Caki2 (cell line): ENCODE measurements around the gene KCNIP1. TPM values are rescaled to one million over a fixed set of nuclear protein-coding genes. Genes with fewer than 3 reads are reported as not detected.

Experiments used
- DNase-seq: peaks from one replicate; pipeline ENCODE4 v3.0.0-alpha.2; 2015; ENCODE audit warnings: low read depth
- in situ Hi-C: cut with HindIII; loops from 2 replicates; pipeline ENCODE4 v1.10.0; 2016; ENCODE audit warnings: low sequenced_read_pairs, low pct_unique_long_range_greater_than_20kb, mixed read lengths
- total RNA-seq: library from RNA; depleted of rRNA; stranded (reverse); fragments of >200 nt; shearing (Covaris generic); gene quantifications from 2 replicates; pipeline ENCODE4 v1.2.3, GENCODE V29; 2014; ENCODE audit warnings: low replicate concordance

Gene KCNIP1
- total RNA-seq, 1 experiment from 2014 or later, result not detected

- in situ Hi-C loops, result no loop called here
- DNase-seq, result no peak
Observed at GRCh38 chr5:170642066-170642735, 138.4 kb downstream of the KCNIP1 start.

GRCh38 chr5:170642776-170643436, 139.1 kb downstream of the KCNIP1 start:
- in situ Hi-C loops, result no loop called here
- DNase-seq, result no peak

GRCh38 chr5:170643591-170643990, 139.8 kb downstream of the KCNIP1 start:
- no peak for DNase-seq
- in situ Hi-C loops, result no loop called here

- in situ Hi-C loops, result no loop called here
- no peak for DNase-seq
Observed at GRCh38 chr5:170644501-170644900, 140.7 kb downstream of the KCNIP1 start.

- in situ Hi-C loops, result no loop called here
- peak; percentile 30 for DNase-seq
Observed at GRCh38 chr5:170648541-170648940, 144.7 kb downstream of the KCNIP1 start.

DNA sequence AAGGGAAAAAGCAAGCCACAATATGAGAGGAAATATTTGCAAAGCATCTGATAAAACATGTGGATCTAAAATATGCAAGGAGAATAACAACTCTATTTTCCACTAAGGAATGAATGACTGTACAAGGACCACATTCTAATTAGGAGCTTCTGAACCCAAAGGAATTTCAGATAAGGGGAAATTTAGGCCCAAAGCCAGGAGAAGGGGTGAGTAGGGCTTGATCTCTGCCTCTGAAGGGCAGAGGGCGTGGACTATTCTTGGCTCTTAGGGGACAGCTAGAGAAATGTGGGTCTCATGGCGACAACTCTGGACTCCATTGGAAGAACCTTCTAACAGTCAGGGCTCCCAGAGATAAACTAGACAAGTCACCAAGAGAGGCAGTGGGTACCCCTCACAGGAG, 147.0 kb downstream of the KCNIP1 start:
- in situ Hi-C loops, result no loop called here
- no peak for DNase-seq

GRCh38 chr5:170651604-170652277, 147.9 kb downstream of the KCNIP1 start:
- DNase-seq, result no peak
- in situ Hi-C loops, result no loop called here

- no peak for DNase-seq
- in situ Hi-C loops, result no loop called here
Observed at GRCh38 chr5:170655476-170655875, 151.7 kb downstream of the KCNIP1 start.

DNA sequence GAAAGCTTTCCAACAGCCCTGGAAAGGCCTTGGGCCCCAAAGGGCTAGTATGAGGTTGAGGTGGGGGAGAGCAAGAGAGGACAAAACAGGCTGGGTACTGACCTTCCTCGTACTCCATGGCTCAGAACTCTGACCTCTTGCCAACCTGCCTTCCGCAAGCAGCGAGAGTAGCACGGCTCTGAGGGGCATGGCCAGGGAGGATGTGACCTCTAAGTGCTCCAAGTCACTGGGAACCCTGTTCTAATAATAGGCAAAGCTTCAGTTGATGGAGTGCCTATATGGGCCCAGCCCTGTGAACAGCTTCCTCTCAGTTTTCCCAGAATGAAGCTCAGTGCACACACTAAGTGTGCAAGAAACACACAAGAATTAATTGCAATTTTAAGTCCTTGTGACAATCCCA, 152.1 kb downstream of the KCNIP1 start:
- no peak for DNase-seq
- in situ Hi-C loops, result no loop called here

- no peak for DNase-seq
- in situ Hi-C loops, result no loop called here
Observed at GRCh38 chr5:170656346-170656745, 152.5 kb downstream of the KCNIP1 start.

- DNase-seq, result no peak
- in situ Hi-C loops, result no loop called here
Observed at GRCh38 chr5:170660531-170660930, 156.7 kb downstream of the KCNIP1 start.

GRCh38 chr5:170662966-170663365, 159.1 kb downstream of the KCNIP1 start:
- no peak for DNase-seq
- in situ Hi-C loops, result no loop called here

- in situ Hi-C loops, result no loop called here
- DNase-seq, result no peak
Observed at GRCh38 chr5:170678811-170679210, 175.0 kb downstream of the KCNIP1 start.

GRCh38 chr5:170681013-170681433, 177.2 kb downstream of the KCNIP1 start:
- in situ Hi-C loops, result no loop called here
- peak; percentile 56 for DNase-seq

GRCh38 chr5:170691657-170692056, 187.8 kb downstream of the KCNIP1 start:
- DNase-seq, result no peak
- in situ Hi-C loops, result no loop called here

DNA sequence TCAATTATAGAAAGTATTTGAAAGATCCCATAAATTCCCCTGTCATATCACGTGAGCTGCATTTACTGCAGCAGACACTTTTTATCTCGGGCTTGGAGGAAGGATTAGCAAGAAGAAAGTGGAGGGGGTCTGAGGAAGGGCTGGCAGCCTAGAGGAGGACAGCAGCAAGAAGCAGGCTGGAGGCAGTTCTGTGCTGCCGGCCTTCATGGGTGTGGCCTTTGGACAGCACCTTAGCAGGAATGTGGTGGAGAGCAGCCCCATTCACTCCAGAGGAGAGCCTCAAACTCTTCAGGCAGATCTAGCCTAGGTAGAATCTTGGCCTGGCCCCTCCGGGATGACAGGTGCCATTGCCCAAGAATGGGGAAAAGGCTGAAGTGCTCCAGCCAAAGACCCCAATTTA, 189.9 kb downstream of the KCNIP1 start:
- in situ Hi-C loops, result no loop called here
- no peak for DNase-seq

DNA sequence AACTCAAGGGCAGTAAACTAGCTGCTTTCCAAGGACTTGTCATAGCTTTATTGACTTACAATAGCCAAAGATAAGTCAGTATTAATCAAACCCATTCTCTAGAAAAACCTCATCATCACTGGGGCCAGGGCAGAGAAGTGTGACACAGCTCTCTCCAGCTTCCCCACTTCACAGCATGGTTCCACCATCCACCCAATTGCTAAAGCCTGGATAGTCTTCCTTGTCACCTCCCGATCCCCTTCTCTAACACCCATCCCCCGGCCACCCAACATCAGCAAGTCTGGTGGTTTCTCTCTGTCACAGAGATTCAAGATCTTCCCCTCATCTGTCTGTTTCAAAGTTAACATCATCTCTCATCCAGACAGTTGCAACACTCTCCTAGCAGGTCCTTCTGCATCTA, 191.1 kb downstream of the KCNIP1 start:
- in situ Hi-C loops, result no loop called here
- no peak for DNase-seq

- in situ Hi-C loops, result no loop called here
- DNase-seq, result no peak
Observed at GRCh38 chr5:170697031-170697430, 193.2 kb downstream of the KCNIP1 start.

- in situ Hi-C loops, result no loop called here
Observed at GRCh38 chr5:170700503-170700902, 196.7 kb downstream of the KCNIP1 start.

More at GRCh38 chr5:170700503-170700902, 196.7 kb downstream of the KCNIP1 start:
- no peak for DNase-seq
